Heart left ventricle (tissue), 16 donors: ENCODE measurements around the gene PTGER1. TPM values are rescaled to one million over a fixed set of nuclear protein-coding genes. Genes with fewer than 3 reads are reported as not detected.
A peak's percentile ranks its signal among the peaks of the same experiment; 100 is the strongest.
"Not testable (repeated sequence)": the region's sequence is repeated elsewhere in the genome, so short reads cannot be mapped to it uniquely, and the experiment has no call there.

Experiments
- ATAC-seq, 4 donors: fragments of 200-7000 bp; cut with Tn5 transposase; one replicate each; pipeline ENCODE4 v1.9.1; 2020 to 2022; ENCODE audit warnings: moderate library complexity in 4 of 4, mild to moderate bottlenecking in 3 of 4, moderate number of reproducible peaks in 1 of 4
- DNase-seq, 5 donors: peaks; one replicate each; pipeline ENCODE4 v3.0.0-alpha.2; 2020
- H3K27ac ChIP-seq, 12 donors: fragments of 200-600 bp; sonication (generic) in 4 of 12; one replicate each; pipeline versions ENCODE4 v1.5.0 to v1.8.0; 2016 to 2022; ENCODE audit warnings: mild to moderate bottlenecking in 2 of 12
- H3K27me3 ChIP-seq, 9 donors: fragments of 200-600 bp; sonication (generic) in 2 of 9; one replicate each; pipeline versions ENCODE4 v1.5.1 to v1.8.0; 2016 to 2022; ENCODE audit warnings: mild to moderate bottlenecking in 3 of 9
- H3K36me3 ChIP-seq, 9 donors: fragments of 200-600 bp; sonication (generic) in 2 of 9; one replicate each; pipeline versions ENCODE4 v1.5.0 to v1.8.0; 2018 to 2022; ENCODE audit warnings: mild to moderate bottlenecking in 2 of 9
- H3K4me1 ChIP-seq, 12 donors: fragments of 200-600 bp; sonication (generic) in 4 of 12; one replicate each; pipeline versions ENCODE4 v1.5.0 to v1.8.0; 2016 to 2022; ENCODE audit warnings: mild to moderate bottlenecking in 3 of 12
- H3K4me3 ChIP-seq, 12 donors: fragments of 200-600 bp; sonication (generic) in 4 of 12; one replicate each; pipeline versions ENCODE4 v1.5.0 to v1.8.0; 2017 to 2022; ENCODE audit warnings: mild to moderate bottlenecking in 9 of 12, moderate library complexity in 4 of 12
- H3K9me3 ChIP-seq, 12 donors: fragments of 200-600 bp; sonication (generic) in 4 of 12; one replicate each; pipeline versions ENCODE4 v1.5.0 to v1.8.0; 2016 to 2022; ENCODE audit warnings: mild to moderate bottlenecking in 1 of 12
- POLR2A ChIP-seq, 2 donors: fragments of 450-650 bp; IDR thresholded peaks; one replicate each; pipeline ENCODE4 v1.6.1; 2017; ENCODE audit warnings: antibody characterized with exemption in 2 of 2, mild to moderate bottlenecking in 2 of 2, moderate library complexity in 2 of 2
- WGBS, 4 donors: extraction: QIAGEN DNeasy Blood & Tissue Kit in 2 of 4; methylation state at CpG; one replicate each; pipeline versions ENCODE4 v1.1.5 to v1.1.7; 2013 to 2018; 5-methylcytosine and 5-hydroxymethylcytosine counted together
- intact Hi-C, 10 donors: fragments of 100-400 bp; cut with DNase I; formaldehyde crosslinking; loops; one replicate each; pipeline versions ENCODE4 v1.11.1 to v1.14.2; 2022
- polyA plus RNA-seq, 2 donors: library from polyadenylated mRNA; stranded (reverse); fragments of 200-250 nt; gene quantifications; one replicate each; pipeline ENCODE4 v1.2.3, GENCODE V29; 2013
- total RNA-seq, 9 donors: library from RNA; depleted of rRNA in 2 of 9; stranded (reverse); fragments of >200 nt in 2 of 9; fragmentation: NEBNext Ultra II Directional in 3 of 9; extraction: Animal tissue kit (Norgen Biotek cat#: 25700) in 3 of 9; gene quantifications; one replicate each; pipeline versions ENCODE4 v1.1.0 to v1.2.4, GENCODE V29; 2016 to 2023
- TF ChIP-seq, protein P1 (sequence below), 12 donors: fragments of 200-600 bp; sonication (generic) in 4 of 12; IDR thresholded peaks; one replicate each; pipeline versions ENCODE4 v1.5.0 to v1.8.0; 2018 to 2022; ENCODE audit warnings: antibody characterized with exemption in 12 of 12, mild to moderate bottlenecking in 5 of 12
- donor health status: ischemic (EF 13 %, LVEDD 7.1; RV severe dilation, severe dysfunction).
- donor health status: healthy with polysubstance abuse.
- donor health status: DM: no; HTN: yes; CAD: no.
- donor health status: DM: no; HTN: no; CAD: no.
- donor health status: ischemic (EF 25% LVEDD 6.9; RV normal size, moderate dysfunction).
- donor health status: ischemic (EF 25% LVEDD 5.7; RV mildly dilated, moderate dysfunction).
- donor health status: healthy.
- donor health status: DM: yes; HTN: yes; CAD: no.
- donor health status: ischemic (EF 35%, LVEDD 5.7; RV mildly dilated, moderate dysfunction).
- donor health status: nonischemic (EF 11% LVEDD 7.7; RV severe dilation, severe dysfunction).
- donor health status: DM: yes; HTN: yes; CAD: no.
- donor health status: PGD.
- donor health status: ischemic (EF 29% LVEDD 5.4; RV normal size, mild dysfunction).
- donor health status: nonischemic (EF 23%, LVEDD 6.1; RV moderate dilation, normal function).

Gene PTGER1
- total and polyA plus RNA-seq, 11 donors, result 0.15 to 0.35 TPM; not detected in 9

DNA sequence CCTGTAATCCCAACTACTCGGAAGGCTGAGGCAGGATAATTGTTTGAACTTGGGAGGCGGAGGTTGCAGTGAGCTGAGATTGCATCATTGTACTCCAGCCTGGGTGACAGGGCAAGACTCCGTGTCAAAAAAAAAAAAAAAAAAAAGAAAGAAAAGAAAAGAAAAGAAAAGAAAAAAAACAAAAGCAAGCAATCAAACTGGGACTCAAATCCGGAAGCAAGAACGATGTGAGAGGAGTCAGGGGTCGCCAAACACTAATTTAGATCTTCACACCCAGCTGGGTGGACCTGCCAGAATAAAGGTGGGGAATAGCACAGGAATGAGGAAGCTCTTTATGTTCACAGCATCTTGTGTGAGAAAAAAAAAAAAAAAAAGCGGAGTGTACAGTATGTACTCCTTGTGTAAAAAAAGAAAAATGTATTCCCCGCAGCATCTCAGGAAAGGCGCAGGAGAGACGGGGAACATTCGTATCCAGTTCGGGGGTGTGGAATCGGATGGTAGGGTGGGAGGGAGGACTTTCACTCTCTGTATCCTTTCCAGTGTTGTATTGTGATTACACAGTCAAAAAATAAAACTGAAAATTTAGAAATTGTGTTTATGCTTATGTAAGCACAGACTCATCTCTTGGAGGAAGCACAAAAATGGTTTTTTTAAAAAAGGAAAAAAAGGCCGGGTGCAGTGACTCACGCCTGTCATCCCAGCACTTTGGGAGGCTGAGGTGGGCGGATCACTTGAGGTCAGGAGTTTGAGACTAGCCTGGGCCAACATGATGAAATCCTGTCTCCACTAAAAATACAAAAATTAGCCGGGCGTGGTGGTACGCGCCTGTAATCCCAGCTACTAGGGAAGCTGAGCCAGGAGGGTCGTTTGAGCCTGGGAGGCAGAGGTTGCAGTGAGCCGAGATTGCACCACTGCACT, 35.4 kb upstream of the PTGER1 start:
- no peaks in the 10 kb centered on the region for H3K27me3 ChIP-seq
- peaks cover 0 to 43% (median 23%) of the 10 kb centered on the region in 12 donors for H3K4me1 ChIP-seq
- intact Hi-C loops, result no loop called here
- peaks cover 2 to 25% (median 17%) of the 10 kb centered on the region in 9 donors for H3K36me3 ChIP-seq
- H3K9me3 ChIP-seq, result no peaks in the 10 kb centered on the region
- TF ChIP-seq, protein P1, sequence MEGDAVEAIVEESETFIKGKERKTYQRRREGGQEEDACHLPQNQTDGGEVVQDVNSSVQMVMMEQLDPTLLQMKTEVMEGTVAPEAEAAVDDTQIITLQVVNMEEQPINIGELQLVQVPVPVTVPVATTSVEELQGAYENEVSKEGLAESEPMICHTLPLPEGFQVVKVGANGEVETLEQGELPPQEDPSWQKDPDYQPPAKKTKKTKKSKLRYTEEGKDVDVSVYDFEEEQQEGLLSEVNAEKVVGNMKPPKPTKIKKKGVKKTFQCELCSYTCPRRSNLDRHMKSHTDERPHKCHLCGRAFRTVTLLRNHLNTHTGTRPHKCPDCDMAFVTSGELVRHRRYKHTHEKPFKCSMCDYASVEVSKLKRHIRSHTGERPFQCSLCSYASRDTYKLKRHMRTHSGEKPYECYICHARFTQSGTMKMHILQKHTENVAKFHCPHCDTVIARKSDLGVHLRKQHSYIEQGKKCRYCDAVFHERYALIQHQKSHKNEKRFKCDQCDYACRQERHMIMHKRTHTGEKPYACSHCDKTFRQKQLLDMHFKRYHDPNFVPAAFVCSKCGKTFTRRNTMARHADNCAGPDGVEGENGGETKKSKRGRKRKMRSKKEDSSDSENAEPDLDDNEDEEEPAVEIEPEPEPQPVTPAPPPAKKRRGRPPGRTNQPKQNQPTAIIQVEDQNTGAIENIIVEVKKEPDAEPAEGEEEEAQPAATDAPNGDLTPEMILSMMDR (IDR thresholded peaks at IDR 0.05), result no peak
- no peak for TF ChIP-seq POLR2A (IDR thresholded peaks at IDR 0.05)
- peak overlapping the region in 10 of 12 donors; percentile 7 to 73 (median 42) for H3K27ac ChIP-seq
- H3K4me3 ChIP-seq, result peak overlapping the region in 6 of 12 donors; percentile 1 to 24 (median 20)
- 65 to 73% (median 67%) methylated on average over 22 of the region's 22 CpGs for WGBS, 4 donors
- DNase-seq (peak in 1 of 5 donors; percentile 63), ATAC-seq (peak; percentile 29 to 59 (median 53))

DNA sequence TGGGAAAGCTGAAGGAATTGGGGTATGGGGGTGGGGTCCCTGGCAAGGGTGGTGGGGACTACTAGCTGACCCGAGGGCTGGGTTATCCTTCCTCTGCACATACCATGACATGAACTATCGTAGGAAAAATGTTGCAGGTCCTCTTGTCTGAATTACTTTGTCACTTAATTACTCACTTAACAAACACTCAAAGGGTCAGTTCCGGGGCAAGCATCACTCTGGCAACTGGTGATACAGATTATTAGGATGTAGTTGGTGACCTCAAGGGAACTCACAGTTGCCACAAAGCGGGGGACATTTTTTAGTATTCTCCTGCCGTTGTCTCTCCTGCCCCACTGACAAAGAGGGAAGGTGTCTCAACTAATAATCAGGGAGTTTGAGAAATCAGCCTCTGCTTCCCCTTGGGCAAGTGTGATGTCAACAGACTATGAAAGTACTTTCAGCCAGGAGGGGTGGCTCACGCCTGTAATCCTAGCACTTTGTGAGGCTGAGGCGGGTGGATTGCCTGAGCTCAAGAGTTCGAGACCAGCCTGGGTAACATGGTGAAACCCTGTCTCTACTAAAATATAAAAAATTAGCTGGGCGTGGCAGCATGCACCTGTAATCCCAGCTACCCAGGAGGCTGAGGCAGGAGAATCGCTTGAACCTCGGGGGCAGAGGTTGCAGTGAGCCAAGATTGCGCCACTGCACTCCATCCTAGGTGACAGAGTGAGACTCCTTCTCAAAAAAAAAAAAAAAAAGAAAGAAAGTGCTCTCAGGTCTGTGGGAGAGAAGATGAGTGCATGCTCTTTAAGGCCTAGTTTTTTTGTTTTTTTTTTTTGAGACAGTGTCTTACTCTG, 32.8 kb upstream of the PTGER1 start:
- WGBS, 4 donors, result 70 to 74% (median 71%) methylated on average over 12 of the region's 12 CpGs
- peak overlapping the region in 1 of 12 donors; percentile 17 for H3K27ac ChIP-seq
- no peak for DNase-seq
- no peaks in the 10 kb centered on the region for H3K27me3 ChIP-seq
- no peaks in the 10 kb centered on the region for H3K36me3 ChIP-seq
- peaks cover 0 to 30% (median 3%) of the 10 kb centered on the region in 12 donors for H3K4me1 ChIP-seq
- no peak for ATAC-seq
- intact Hi-C loops, result no loop called here
- TF ChIP-seq, protein P1 (IDR thresholded peaks at IDR 0.05), result no peak
- no peaks in the 10 kb centered on the region for H3K9me3 ChIP-seq
- no peak overlapping the region for H3K4me3 ChIP-seq

DNA sequence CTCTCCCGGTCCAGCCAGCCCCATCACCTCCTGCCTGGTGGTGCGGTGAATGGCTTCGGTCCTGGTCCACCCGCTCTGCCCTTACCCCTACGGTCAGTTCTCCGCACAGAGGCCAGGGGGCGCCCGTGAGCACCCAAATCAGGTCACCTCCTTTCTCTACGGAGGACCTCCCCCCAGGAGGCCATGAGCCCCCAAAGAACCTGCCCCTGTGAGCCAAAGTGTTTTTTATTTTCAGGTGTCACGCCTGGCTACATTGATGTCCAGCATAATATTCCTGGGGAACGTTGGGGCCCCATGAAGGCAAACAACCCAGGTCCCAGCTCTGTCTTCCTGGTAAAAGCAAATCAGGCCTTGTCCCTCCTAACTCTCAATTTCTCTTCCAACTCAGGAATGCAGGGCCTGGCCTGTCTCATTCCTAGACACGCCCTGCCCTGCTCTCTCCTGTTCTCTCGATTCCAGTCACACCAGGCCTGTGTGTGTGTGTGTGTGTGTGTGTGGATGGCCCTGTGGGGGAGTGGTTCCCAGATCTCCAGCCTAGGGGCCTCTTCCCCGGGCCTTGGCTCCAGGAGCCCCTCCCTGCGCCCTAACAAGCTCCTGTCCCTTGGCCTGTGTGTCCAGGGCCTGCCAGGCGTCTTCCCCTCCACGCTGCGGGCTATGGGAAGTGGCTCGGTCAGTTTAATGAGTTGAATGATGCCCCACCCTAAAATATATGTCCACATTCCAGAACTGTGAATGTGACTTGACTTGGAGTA, 30.5 kb upstream of the PTGER1 start:
- no peaks in the 10 kb centered on the region for H3K36me3 ChIP-seq
- TF ChIP-seq POLR2A (IDR thresholded peaks at IDR 0.05), result no peak
- TF ChIP-seq, protein P1 (IDR thresholded peaks at IDR 0.05), result peak; percentile 33 to 63 (median 55)
- intact Hi-C loops, result no loop called here
- DNase-seq (peak in 1 of 5 donors; percentile 81), ATAC-seq (peak in 3 of 4 donors; percentile 37 to 52 (median 41))
- no peak overlapping the region for H3K4me3 ChIP-seq
- peaks cover 0 to 19% (median 3%) of the 10 kb centered on the region in 12 donors for H3K4me1 ChIP-seq
- H3K9me3 ChIP-seq, result no peaks in the 10 kb centered on the region
- no peak overlapping the region for H3K27ac ChIP-seq
- H3K27me3 ChIP-seq, result no peaks in the 10 kb centered on the region
- WGBS, 4 donors, result 50 to 54% (median 51%) methylated on average over 17 to 19 of the region's 19 CpGs

DNA sequence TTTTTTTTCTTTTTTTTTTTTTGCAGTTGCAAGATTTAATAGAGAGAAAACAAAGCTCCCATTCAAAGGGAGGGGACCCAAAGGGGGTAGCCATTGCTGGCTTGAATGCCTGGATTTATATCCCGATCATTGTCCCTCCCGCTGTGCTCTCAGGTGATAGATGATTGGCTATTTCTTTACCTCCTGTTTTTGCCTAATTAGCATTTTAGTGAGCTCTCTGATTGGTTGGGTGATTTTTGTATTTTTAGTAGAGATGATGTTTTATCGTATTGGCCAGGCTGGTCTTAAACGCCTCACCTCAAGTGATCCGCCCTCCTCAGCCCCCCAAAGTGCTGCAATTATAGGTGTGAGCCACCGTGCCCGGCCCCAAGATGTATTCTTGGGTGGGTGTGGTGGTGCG, 29.4 kb upstream of the PTGER1 start:
- WGBS, 4 donors, result 89 to 95% (median 93%) methylated on average over 8 of the region's 8 CpGs
- H3K4me1 ChIP-seq, result peaks cover 0 to 16% (median 0%) of the 10 kb centered on the region in 12 donors
- H3K9me3 ChIP-seq, H3K27me3 ChIP-seq, ATAC-seq, H3K27ac ChIP-seq, DNase-seq, intact Hi-C loops, H3K4me3 ChIP-seq, H3K36me3 ChIP-seq: not testable (repeated sequence)
